Left kidney (tissue), 2 donors: ENCODE measurements around the gene NID1. TPM values are rescaled to one million over a fixed set of nuclear protein-coding genes. Genes with fewer than 3 reads are reported as not detected.
"Not testable (repeated sequence)": the region's sequence is repeated elsewhere in the genome, so short reads cannot be mapped to it uniquely, and the experiment has no call there.

Experiments used
- DNase-seq: peaks from one replicate; pipeline ENCODE4 v3.0.0-alpha.2; 2013
- polyA plus RNA-seq: library from polyadenylated mRNA; unstranded; fragments of 120-200 nt; gene quantifications from one replicate; pipeline ENCODE4 v1.2.1, GENCODE V29; 2013; ENCODE audit not compliant: insufficient read length

NID1 gene
- polyA plus RNA-seq, 1 donor: 177 TPM

DNA sequence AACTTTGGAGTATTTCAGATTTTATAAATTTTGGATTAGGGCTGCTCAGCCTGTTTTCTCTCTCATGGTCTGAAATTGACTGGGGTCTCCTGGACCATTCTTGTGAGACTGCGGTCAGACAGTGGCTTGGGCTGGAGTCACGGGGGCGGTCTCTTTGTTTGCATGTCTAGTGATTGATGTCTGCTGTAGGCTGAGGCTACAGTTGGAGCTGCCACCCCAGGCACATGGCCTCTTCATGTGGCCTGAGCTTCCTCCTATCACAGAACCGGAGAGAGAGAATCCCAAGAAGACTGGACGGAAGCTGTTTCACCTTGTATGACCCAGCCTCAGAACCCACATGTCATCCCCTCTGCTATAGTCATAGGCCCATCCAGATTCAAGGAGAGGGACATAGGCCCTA is 96.1 kb downstream of the NID1 start:
- DNase-seq: no peak

DNA sequence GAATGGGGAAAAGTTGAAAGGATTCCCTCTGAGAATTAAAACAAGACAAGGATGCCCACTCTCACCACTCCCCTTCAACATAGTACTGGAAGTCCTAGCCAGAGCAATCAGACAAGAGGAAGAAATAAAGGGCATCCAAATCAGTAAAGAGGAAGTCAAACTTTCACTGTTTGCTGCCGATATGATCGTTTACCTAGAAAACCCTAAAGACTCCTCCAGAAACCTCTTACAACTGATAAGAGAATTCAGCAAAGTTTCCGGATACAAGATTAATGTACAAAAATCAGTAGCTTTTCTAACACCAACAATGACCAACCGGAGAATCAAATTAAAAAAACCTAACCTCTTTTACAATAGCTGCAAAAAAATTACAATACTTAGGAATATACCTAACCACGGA is 98.8 kb downstream of the NID1 start:
- DNase-seq: not testable (repeated sequence)

DNA sequence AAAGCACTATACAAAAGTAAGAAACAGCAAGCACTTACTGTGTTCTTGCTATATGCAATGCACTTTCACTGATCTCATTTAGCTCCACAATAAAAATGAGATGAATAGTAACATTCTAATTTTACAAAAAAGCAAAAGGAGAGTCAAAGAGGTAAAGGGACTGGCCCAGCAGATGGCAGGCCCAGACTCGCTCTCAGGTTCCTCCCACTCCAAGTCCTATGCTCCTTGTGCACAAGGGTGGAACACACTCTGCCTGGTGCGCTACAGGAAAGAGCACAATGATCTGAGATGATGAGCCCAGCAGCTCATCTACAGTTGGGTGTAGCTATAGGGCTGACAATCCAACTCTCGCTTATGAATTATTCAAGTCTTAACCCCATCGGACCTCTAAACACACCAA is 104.1 kb downstream of the NID1 start:
- DNase-seq: no peak

DNA sequence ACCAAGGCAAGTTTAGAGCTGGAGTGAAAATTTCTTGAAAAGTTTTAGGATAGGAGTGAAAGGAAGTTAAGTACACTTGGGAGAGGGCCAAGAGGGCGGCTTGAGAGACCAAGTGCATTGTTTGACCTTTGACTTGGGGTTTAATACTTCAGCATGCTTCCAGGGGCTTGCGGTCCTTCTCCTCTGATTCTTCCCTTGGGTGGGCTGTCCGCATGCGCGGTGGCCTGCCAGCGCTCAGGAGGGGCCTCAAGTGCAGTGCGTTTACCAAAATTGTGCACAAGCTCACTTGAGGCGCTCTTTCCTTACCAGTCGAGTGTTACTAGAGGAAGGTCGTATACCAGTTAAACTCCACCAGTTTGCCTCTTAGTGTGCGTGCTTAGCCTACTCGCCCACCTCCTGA is 106.9 kb downstream of the NID1 start:
- no peak for DNase-seq

DNA sequence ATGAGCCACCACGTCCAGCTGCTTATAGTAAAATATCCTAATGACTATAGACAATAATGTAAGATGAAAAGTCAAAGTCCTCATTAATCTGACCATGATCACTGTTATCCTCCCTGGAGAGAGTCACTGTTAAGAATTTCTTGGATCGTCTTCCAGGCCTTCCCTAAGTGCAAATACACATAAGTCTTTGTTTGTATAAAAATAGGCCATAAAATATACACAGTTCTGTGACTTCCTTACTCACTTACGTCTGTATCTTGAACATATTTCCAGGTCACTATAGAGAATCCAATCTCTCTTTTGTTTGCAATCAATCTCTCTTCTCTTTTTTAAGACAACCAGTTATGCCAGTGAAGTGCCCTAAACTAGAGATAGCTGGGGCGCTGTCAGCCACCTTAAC is 109.1 kb downstream of the NID1 start:
- no peak for DNase-seq

DNA sequence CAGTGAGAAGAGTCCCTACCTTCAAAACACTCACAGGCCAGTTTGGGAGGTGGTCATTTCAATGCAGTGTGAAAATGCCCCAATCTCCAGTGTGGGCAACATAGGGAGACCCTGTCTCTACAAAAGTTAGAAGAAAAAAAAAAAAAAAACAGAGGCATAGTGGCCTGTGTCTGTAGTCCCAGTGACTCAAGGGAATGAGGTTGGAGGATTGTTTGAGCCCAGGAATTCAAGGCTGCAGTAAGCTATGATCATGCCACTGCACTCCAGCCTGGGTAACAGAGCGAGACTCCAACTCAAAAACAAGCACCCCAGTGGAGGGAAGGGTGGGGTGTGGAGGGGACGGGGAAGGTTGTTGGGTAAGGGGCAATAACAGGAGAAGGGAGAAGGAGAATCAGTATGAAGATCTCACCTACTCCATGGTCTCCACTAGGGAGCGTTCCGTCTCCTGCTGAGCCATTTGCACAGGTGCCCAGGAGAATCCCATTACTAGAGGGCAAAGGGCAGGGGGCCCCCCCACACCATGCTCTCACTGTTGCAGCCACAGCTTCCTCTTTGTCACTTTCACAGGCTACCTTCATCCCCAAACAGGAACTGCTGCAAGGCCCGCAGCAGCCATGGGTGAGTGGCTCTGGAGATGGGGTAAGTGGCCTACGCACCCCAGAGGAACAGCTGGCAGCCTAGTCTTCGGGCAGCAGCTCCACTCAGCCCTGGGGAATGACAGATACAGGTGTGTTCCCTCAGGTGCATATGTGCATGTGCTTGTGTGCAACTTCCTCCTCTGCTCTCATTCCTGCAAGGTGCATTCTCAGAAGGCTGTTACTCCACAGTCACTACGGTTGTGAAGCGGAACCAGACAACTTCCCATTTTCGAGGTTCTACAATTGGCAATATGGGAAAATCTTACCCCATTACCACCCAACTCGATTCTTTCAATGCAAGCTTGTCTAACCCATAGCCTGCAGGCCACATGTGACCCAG is 110.3 kb downstream of the NID1 start:
- no peak for DNase-seq

DNA sequence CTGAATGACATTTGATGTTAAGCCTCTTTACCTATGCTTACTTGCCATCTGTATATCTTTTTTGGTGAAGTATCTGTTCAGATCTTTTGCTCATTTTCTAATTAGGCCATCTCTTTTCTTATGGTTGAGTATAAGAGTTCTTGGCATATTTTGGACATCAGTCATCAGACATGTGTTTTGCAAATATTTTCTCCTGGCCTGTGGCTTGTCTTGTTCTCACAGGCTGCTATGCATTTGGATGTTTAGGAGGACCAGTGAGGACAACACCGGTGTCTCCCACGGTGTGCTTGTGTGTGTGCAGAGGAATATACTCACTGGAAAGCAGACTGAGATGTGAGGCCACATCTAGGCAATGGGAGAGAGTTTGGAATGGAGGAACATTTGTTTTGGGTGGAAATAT is 111.1 kb downstream of the NID1 start:
- DNase-seq: no peak

DNA sequence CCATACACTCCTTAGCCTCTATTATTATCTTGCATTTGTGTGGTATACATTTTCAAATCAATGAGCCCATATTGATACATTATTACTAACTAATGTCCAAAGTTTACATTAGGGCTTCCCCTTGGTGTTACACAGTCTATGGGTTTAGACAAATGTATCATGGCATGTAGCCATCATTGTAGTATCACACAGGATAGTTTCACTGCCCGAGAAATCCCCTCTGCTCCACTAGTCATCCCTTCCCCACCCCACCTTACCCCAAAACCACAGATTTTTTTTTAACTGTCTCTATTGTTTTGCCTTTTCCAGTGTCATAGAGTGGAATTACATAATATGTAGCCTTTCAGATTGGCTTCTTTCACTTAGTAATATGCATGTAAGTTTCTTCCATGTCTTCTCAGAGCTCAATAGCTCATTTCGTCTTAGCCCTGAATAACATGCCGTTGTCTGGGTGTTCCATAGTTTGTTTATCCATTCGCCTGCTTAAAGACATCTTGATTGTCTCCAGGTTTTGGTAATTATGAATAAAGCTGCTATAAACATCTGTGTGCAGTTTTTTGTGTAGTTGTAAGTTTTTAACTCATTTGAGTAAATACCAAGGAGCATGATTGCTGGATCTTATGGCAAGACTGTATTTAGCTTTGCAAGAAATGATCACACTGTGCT is 111.8 kb downstream of the NID1 start:
- DNase-seq: no peak

DNA sequence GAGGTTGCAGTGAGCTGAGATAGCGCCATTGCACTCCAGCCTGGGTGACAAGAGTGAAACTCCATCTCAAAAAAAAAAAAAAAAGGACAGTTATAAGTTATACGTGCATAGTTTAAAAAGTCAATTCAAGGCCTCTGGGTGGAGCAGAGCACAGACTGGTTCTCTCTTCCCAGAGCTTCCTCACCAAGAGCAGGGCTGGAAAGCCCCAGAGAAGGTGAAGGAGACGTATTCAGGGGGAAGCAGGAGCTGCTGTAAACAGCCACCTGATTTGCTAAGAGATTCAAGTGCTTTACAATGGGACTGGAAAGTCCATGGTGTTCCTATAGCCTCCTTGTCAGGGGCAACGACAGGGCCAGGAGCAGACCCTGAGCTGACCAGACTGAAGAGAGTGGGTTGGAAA is 113.2 kb downstream of the NID1 start:
- DNase-seq: no peak

DNA sequence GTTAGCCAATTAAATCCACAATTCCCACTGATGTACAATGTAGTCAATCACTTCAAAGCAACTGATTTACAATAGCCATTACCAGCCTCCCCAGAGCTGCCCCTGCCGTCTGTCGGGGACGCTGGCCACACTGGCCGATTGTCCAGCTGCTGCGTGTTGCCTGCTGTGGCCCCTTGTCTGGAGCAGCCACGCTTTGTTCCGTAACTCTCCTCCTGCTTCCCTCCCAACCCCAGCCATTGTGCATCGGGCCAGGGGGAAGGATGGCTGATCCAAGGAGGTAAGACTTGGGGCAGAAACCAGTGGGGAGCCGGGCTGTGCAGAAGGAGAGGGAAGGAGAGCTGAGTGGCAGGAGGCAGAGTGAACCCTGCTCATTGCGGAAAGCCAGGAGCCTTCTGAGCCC is 114.6 kb downstream of the NID1 start:
- DNase-seq: no peak

DNA sequence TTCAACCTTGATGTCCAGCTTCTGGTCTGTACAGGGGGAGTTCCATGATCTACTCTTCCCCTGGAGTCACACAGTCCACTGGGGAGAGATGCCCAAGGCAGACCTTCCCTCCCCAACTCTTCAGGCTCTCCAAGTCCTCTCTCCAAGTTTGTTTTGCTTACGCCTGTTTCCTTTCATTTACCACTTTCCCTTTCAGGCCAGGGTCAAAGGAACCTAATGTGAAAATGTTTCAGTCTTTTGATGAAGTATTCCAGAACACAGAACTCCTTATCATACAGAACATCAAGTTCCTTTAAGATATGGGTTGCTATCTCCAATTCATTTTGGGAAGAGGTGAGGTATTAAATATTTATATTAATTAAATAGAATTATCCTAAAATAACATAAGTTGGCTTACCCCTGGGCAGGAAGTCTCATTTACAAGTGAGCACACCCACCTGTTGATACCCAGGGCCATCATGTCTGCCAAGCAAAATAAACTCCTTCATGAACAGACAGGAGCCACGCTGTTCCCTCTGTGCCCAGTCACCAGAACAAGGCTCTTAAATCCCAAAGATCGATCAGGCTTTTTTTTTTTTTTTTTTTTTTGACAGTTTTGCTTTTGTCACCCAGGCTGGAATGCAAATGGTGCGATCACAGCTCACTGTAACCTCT is 116.0 kb downstream of the NID1 start:
- no peak for DNase-seq

DNA sequence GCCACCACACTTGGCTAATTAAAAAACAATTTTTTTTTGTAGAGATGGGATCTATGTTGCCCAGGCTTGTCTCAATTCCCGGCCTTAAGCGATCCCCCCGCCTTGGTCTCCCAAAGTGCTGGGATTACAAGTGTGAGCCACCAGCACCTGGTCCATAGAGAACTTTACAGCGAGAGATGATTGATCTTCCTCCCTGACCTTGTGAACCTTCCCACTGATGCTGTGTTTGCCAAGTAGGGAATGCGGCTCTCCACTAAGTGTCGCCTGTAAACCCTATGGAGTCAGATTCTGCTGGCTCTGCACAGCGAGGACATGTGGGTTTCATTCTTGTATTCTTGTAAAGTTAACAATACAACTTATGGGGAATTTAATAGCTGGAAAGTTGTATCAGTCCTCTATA is 116.9 kb downstream of the NID1 start:
- DNase-seq: no peak

DNA sequence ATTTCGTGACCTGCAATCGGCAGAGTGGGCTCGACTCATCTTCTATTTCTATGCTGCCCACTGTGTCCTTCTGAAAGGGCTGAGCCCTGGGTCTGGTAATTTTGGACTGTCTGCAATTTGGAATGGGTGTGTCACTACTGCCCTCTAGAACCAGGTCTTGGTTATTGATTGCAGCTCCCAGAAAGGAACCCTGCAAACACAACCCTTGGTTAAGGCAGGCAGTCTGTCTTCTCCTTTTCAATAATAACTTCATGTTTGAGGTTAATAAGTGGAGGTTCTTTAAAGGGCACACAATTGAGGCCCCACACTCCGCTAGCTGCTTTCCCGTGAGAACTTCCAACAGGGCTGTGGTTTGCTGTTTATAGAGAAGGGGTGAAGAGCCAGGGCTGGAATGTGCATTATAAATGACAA is 118.3 kb downstream of the NID1 start:
- DNase-seq: no peak

DNA sequence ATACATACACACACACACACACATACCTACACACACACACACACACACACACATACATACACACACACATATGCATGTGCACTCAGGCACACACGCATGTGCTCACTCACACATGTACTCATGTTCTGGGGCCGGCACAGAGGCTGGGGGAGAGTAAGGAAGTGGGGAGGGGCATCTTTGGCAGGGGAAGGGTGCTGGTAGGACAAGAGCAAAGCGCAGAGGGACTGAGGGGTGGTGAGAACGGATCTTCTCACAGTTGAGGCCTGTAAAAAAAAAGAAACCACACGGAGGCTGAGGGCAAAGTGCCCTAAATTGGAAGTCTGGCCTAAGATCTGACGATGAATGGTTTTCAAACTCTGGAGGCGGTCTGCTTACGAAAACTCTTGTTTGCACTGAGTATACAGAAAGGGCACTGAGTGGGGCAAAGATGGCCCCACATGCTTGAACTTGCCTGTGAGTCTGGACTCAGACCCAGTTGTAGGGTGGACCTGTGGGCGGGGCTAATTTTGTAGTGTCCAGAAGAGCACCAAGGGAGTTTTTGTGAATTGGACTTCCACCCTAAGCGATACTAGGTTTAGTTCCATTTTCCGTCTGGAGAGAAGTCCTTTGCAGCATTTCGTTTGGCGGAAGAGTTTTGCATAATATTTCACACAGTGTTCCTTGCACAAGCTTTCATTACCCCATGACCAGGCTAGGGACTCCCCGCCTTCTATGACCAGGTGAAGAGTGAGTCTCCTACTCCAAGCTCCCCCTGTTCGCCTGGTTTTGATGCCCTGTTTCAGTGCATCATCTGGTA is 118.9 kb downstream of the NID1 start:
- no peak for DNase-seq

DNA sequence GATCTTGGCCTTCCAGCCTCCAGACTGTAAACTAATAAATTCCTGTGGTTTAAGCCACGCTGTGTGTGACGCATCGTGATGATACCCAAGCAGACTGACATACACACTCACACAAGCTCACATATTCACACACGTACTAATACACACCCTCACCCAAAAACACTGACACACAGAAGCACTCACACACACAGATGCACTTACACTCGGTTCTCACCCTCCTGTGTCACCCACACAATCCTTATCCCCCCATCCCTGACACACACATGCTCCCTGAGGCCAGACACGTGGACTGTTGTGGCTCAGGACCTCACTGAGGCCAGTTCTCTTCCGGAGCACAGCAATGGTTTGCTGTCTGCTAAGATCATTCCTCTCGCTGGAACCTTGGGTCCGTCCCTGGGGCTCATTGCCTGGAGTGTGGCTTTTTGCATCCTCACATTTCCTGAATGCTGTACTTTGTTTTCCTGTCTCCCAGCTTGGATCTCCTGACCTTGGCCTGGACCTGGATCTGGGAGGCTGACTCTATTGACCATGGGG is 121.2 kb downstream of the NID1 start:
- no peak for DNase-seq

DNA sequence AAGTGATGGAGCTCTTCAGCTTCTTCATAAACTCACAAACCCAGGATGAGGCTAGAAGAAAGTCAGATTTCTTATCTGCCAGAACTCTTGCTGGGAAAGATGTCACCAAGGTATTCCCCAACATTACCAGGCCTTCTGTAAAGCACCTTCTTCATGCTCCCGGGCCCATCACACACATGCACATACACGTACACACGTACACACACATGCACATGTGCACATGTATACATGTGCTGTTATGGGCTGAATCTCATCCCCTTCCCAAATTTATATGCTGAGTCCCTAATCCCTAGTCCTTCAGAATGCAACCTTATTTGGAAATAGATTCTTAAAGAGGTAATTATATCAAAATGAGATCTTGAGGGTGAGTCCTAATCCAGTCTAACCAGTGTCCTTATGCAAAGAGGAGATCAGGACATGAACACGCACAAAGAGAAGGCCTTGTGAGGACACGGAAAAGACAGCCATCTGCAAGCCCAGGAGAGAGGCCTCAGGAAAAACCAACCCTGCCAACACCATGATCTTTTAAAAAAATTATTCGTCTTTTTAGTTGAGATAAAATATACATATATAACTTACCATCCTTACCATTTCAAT is 121.8 kb downstream of the NID1 start:
- no peak for DNase-seq

DNA sequence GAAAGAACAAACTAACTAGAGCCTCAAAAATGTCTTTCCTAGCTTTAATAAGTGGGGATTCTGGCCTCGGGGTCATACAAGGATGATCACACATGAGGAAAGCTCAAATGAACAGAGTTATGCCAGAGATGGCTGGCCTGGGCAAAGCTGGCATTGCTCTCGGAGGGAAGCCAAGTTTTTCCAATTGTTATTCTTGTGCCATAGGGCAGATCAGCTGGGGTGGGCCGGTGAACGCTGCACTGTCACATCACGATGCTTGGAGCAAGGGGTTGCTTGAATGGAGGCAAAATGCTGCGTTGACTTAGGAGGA is 122.3 kb downstream of the NID1 start:
- DNase-seq: no peak

DNA sequence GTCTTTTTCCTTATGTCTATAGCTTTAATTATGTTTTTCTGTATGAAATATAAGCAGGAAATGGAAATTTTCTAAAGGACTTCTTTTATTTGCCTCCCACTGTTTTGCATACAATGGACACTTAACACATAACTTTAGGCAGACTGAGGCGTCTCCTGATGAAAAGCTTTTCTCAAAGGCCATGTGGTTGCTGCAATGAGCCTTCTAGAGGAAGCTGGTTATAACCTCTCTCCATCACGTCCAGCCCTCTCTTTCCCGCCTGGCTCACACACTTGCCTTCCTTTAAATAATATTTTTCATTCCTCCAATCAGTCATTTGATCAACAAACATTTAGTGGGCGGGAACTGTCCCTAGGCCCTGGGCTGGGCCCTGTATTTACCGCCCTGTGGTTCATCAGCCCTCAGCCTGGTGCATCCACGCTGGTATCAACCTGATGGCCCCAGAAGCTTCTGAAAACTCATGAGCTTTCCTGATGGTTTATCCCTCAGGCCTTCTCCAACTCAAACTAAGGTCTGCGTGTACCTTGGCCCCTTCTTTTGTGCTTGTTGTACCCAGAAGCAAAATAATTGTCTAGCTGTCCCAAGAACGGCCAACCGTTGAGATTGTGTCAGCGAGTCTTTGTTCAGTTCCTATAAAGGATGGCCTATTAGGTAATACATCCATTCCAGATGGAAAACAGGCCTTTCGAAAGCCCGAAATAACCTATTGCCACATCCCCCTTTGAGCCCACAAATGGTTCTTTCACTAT is 122.8 kb downstream of the NID1 start:
- no peak for DNase-seq

DNA sequence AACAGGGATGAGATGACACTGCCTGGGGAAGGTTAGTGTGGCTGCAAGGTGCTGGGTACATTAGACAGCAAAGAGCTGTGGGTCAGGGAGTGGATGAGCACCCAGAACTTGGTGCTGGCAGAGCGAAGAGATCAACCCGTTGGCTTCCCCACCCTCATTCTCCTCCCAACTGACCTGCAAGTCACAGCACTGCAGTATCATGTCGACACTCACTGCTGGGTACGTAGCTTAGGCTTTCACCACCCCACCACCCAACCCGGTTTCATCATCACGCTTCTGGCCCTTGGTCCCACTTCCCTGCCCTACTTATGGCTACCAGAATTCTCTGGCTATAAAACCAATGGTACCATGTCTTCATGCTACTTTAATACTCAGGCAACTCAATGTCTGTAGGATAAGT is 124.6 kb downstream of the NID1 start:
- no peak for DNase-seq

DNA sequence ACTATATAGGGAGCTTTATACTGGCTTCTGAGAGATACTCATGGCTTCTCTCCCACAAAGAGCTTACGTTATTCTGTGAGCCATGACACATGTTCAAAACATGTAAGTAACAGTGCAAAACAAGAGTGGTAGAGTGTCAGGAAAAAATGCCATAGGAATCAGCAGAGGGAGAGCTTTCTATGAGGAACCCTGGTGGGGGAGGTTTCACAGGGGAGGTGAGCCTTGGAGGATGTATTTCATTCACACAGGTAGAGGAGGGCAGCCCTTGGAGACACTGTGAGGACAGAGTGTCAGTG is 125.5 kb downstream of the NID1 start:
- DNase-seq: no peak
